ENCODE measurements around the gene OR2A14. TPM values are rescaled to one million over a fixed set of nuclear protein-coding genes. Genes with fewer than 3 reads are reported as not detected.
"Not testable (repeated sequence)": the region's sequence is repeated elsewhere in the genome, so short reads cannot be mapped to it uniquely, and the experiment has no call there.

OR2A14 gene
- total and polyA plus RNA-seq, 8 donors, result 0.14 to 0.20 (median 0.15) TPM; not detected in 4

DNA sequence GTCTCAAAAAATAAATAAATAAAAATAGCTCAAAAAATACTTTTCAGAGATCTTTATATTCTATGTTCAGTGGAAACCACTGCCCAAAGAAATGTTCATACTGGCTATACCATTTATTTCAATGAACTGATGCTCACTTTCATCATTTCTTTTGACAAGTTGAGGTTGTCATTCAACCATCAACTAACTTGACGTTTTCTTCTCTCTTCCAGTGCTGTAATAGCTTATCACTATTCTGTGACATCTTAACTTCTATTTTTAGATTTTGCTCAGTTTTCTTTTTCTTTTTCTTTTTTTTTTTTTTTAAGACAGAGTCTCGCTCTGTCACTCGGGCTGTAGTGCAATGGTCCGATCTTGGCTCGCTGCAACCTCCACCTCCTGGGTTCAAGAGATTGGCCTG lies 51.6 kb downstream of the OR2A14 start:
- Histone ChIP-seq H3K27ac (no peak overlapping the region), H3K4me1 (no peaks in the 10 kb centered on the region), H3K4me3 (no peak overlapping the region), H3K36me3 (no peaks in the 10 kb centered on the region), H3K9me3 (no peaks in the 10 kb centered on the region), H3K27me3 (no peaks in the 10 kb centered on the region)
- ATAC-seq (no peak), DNase-seq (peak in 1 of 4 donors; percentile 8)
- no peak for TF ChIP-seq CTCF (IDR thresholded peaks at IDR 0.05)
- intact Hi-C loops (cut with DNase I), result no loop called here

GRCh38 chr7:144178380-144179164 lies 55.6 kb downstream of the OR2A14 start:
- H3K4me3 ChIP-seq; intact Hi-C loops (cut with DNase I); H3K27me3 ChIP-seq; H3K4me1 ChIP-seq; H3K27ac ChIP-seq; H3K36me3 ChIP-seq; H3K9me3 ChIP-seq: not testable (repeated sequence)
- ATAC-seq (peak; percentile 82), DNase-seq (peak in 1 of 4 donors; percentile 20)
- TF ChIP-seq CTCF (IDR thresholded peaks at IDR 0.05), result peak in 1 of 2 donors; percentile 26

- ATAC-seq; intact Hi-C loops (cut with DNase I); H3K9me3 ChIP-seq; H3K4me3 ChIP-seq; H3K4me1 ChIP-seq; H3K27me3 ChIP-seq; DNase-seq; H3K36me3 ChIP-seq; H3K27ac ChIP-seq: not testable (repeated sequence)
These were observed 56.1 kb downstream of the OR2A14 start for GRCh38 chr7:144179165-144179479.

Other genes starting within 250 kb of the OR2A14 start
- gene TCAF1, start 221.0 kb upstream of the OR2A14 start, total RNA-seq, result 10 to 100 TPM; 39.4 to 49.3 TPM
- 100 to 1,000 TPM in 5 of 6 donors, 10 to 100 TPM in 1; 99.0 to 135 (median 104) TPM for gene TCAF1, start 221.0 kb upstream of the OR2A14 start, polyA plus RNA-seq (ENCODE audit: insufficient read length in 6 of 6)
- gene OR2F2, start 187.9 kb upstream of the OR2A14 start, total RNA-seq, result not detected
- gene OR2F2, start 187.9 kb upstream of the OR2A14 start, polyA plus RNA-seq (ENCODE audit: insufficient read length in 6 of 6), result not detected
- not detected for gene OR2F1, start 168.3 kb upstream of the OR2A14 start, total RNA-seq
- gene OR2F1, start 168.3 kb upstream of the OR2A14 start, polyA plus RNA-seq (ENCODE audit: insufficient read length in 6 of 6), result under 1 TPM in 4 of 6 donors, not detected in 2; 0.06 to 0.65 (median 0.30) TPM
- not detected for gene OR6B1, start 122.9 kb upstream of the OR2A14 start, total RNA-seq
- under 1 TPM in 2 of 6 donors, not detected in 4; 0.03 to 0.06 TPM for gene OR6B1, start 122.9 kb upstream of the OR2A14 start, polyA plus RNA-seq (ENCODE audit: insufficient read length in 6 of 6)
- not detected for gene OR2A5, start 74.2 kb upstream of the OR2A14 start, total RNA-seq
- under 1 TPM; 0.06 to 0.28 (median 0.15) TPM for gene OR2A5, start 74.2 kb upstream of the OR2A14 start, polyA plus RNA-seq (ENCODE audit: insufficient read length in 6 of 6)
- not detected for gene OR2A25, start 53.4 kb upstream of the OR2A14 start, total RNA-seq
- gene OR2A25, start 53.4 kb upstream of the OR2A14 start, polyA plus RNA-seq (ENCODE audit: insufficient read length in 6 of 6), result under 1 TPM in 3 of 6 donors, not detected in 3; 0.08 to 0.17 (median 0.09) TPM
- not detected for gene OR2A12, start 36.9 kb upstream of the OR2A14 start, total RNA-seq
- gene OR2A12, start 36.9 kb upstream of the OR2A14 start, polyA plus RNA-seq (ENCODE audit: insufficient read length in 6 of 6), result under 1 TPM; 0.07 to 0.15 (median 0.09) TPM
- gene OR2A2, start 13.6 kb upstream of the OR2A14 start, total RNA-seq, result not detected
- not detected for gene OR2A2, start 13.6 kb upstream of the OR2A14 start, polyA plus RNA-seq (ENCODE audit: insufficient read length in 6 of 6)
- 1 to 10 TPM; 5.0 to 5.3 TPM for gene CTAGE4, start 60.3 kb downstream of the OR2A14 start, total RNA-seq
- 10 to 100 TPM in 3 of 6 donors, 1 to 10 TPM in 3; 1.7 to 19.5 (median 7.9) TPM for gene CTAGE4, start 60.3 kb downstream of the OR2A14 start, polyA plus RNA-seq (ENCODE audit: insufficient read length in 6 of 6)
- gene ARHGEF35, start 72.7 kb downstream of the OR2A14 start, total RNA-seq, result 1 to 10 TPM; 1.0 to 8.6 TPM
- gene ARHGEF35, start 72.7 kb downstream of the OR2A14 start, polyA plus RNA-seq (ENCODE audit: insufficient read length in 6 of 6), result 10 to 100 TPM; 13.0 to 18.1 (median 15.2) TPM
- not detected for gene OR2A42, start 116.4 kb downstream of the OR2A14 start, total RNA-seq
- 1 to 10 TPM; 1.1 to 5.6 (median 3.2) TPM for gene OR2A42, start 116.4 kb downstream of the OR2A14 start, polyA plus RNA-seq (ENCODE audit: insufficient read length in 6 of 6)
- gene OR2A7, start 141.6 kb downstream of the OR2A14 start, total RNA-seq, result 1 to 10 TPM; 5.3 to 5.6 TPM
- gene OR2A7, start 141.6 kb downstream of the OR2A14 start, polyA plus RNA-seq (ENCODE audit: insufficient read length in 6 of 6), result 10 to 100 TPM in 5 of 6 donors, 1 to 10 TPM in 1; 7.1 to 25.2 (median 17.4) TPM
- 1 to 10 TPM in 1 of 2 donors, not detected in 1; 3.0 TPM for gene CTAGE8, start 146.1 kb downstream of the OR2A14 start, total RNA-seq
- gene CTAGE8, start 146.1 kb downstream of the OR2A14 start, polyA plus RNA-seq (ENCODE audit: insufficient read length in 6 of 6), result 10 to 100 TPM in 1 of 6 donors, 1 to 10 TPM in 5; 5.3 to 11.3 (median 7.8) TPM
- not detected for gene OR2A1, start 189.2 kb downstream of the OR2A14 start, total RNA-seq
- 1 to 10 TPM; 1.6 to 3.2 (median 2.7) TPM for gene OR2A1, start 189.2 kb downstream of the OR2A14 start, polyA plus RNA-seq (ENCODE audit: insufficient read length in 6 of 6)
- gene ARHGEF5, start 232.2 kb downstream of the OR2A14 start, total RNA-seq, result 10 to 100 TPM; 23.9 to 32.3 TPM
- gene ARHGEF5, start 232.2 kb downstream of the OR2A14 start, polyA plus RNA-seq (ENCODE audit: insufficient read length in 6 of 6), result 10 to 100 TPM; 13.0 to 37.1 (median 24.8) TPM

Data from left lung (tissue), 10 donors.